Measurements from ENCODE around the gene ACIN1.
A peak's percentile ranks its signal among the peaks of the same experiment; 100 is the strongest.

Gene ACIN1

GRCh38 chr14:23042162-23042965 lies 52.6 kb downstream of the ACIN1 start, which contains the start of gene PSMB11:
Gene PSMB11 (plus strand): TSS chr14:23042212. CDS start chr14:23042226, 14 bp downstream.
- no peak for DNase-seq (ENCODE audit: low read depth)

GRCh38 chr14:23041729-23042128 lies 53.2 kb downstream of the ACIN1 start:
- DNase-seq (ENCODE audit: low read depth), result no peak

GRCh38 chr14:23040100-23040499 lies 54.8 kb downstream of the ACIN1 start:
- DNase-seq (ENCODE audit: low read depth), result no peak

GRCh38 chr14:23035303-23036144 lies 59.4 kb downstream of the ACIN1 start:
- DNase-seq (ENCODE audit: low read depth), result no peak

GRCh38 chr14:23034498-23035302 lies 60.2 kb downstream of the ACIN1 start, which contains the start of gene PSMB5:
Gene PSMB5 (minus strand): TSS chr14:23034900. CDS start chr14:23034881, 19 bp downstream.
- DNase-seq (ENCODE audit: low read depth), result peak; percentile 95

GRCh38 chr14:23033801-23034497 lies 61.0 kb downstream of the ACIN1 start:
- DNase-seq (ENCODE audit: low read depth), result no peak

GRCh38 chr14:23033251-23033727 lies 61.6 kb downstream of the ACIN1 start:
- no peak for DNase-seq (ENCODE audit: low read depth)

- DNase-seq (ENCODE audit: low read depth), result no peak
Measured at GRCh38 chr14:23030936-23031335, 64.0 kb downstream of the ACIN1 start.

- no peak for DNase-seq (ENCODE audit: low read depth)
Measured at GRCh38 chr14:23028799-23029198, 66.1 kb downstream of the ACIN1 start.

GRCh38 chr14:23025151-23025814 lies 69.7 kb downstream of the ACIN1 start:
- no peak for DNase-seq (ENCODE audit: low read depth)

- no peak for DNase-seq (ENCODE audit: low read depth)
Measured at GRCh38 chr14:23024612-23025075, 70.3 kb downstream of the ACIN1 start.

GRCh38 chr14:23023795-23024152 lies 71.2 kb downstream of the ACIN1 start:
- DNase-seq (ENCODE audit: low read depth), result no peak

- no peak for DNase-seq (ENCODE audit: low read depth)
Measured at GRCh38 chr14:23023022-23023794, 71.7 kb downstream of the ACIN1 start.

- DNase-seq (ENCODE audit: low read depth), result no peak
Measured at GRCh38 chr14:23021889-23022442, 73.0 kb downstream of the ACIN1 start.

GRCh38 chr14:23021434-23021833 lies 73.5 kb downstream of the ACIN1 start:
- DNase-seq (ENCODE audit: low read depth), result no peak

- DNase-seq (ENCODE audit: low read depth), result no peak
Measured at GRCh38 chr14:23020143-23021128, 74.5 kb downstream of the ACIN1 start.

GRCh38 chr14:23018107-23018506 lies 76.8 kb downstream of the ACIN1 start:
- DNase-seq (ENCODE audit: low read depth), result no peak

- no peak for DNase-seq (ENCODE audit: low read depth)
Measured at GRCh38 chr14:23017091-23017490, 77.8 kb downstream of the ACIN1 start.

Measured in fibroblast of the conjunctiva (primary cell).